Neutrophil (primary cell): ENCODE results near the gene PCP4L1.

ENCODE experiments used
- H3K27ac ChIP-seq: fragments of 200-600 bp; sonication (generic); 2 replicates; pipeline ENCODE4 v1.5.1; 2016; ENCODE audit warnings: mild to moderate bottlenecking, moderate library complexity
- H3K27me3 ChIP-seq: fragments of 200-600 bp; sonication (generic); 2 replicates; pipeline ENCODE4 v1.6.0; 2016; ENCODE audit warnings: mild to moderate bottlenecking
- H3K36me3 ChIP-seq: fragments of 200-600 bp; sonication (generic); 2 replicates; pipeline ENCODE4 v1.5.1; 2017
- H3K4me1 ChIP-seq, 2 experiments: fragments of 200-600 bp in 1 of 2; sonication (generic) in 1 of 2; 1 replicate in 1 of 2; 2 replicates in 1 of 2; pipeline versions ENCODE4 v1.5.1 to v1.6.1; 2013 to 2016; ENCODE audit warnings: low read depth in 1 of 2, low read length in 1 of 2, mild to moderate bottlenecking in 1 of 2, moderate library complexity in 1 of 2; ENCODE audit not compliant: control insufficient read depth in 1 of 2, insufficient read depth in 1 of 2
- H3K4me3 ChIP-seq, 2 experiments: fragments of 200-600 bp in 1 of 2; sonication (generic) in 1 of 2; 1 replicate in 1 of 2; 2 replicates in 1 of 2; pipeline ENCODE4 v1.5.1; 2013 to 2016; ENCODE audit warnings: low read depth in 1 of 2, low read length in 1 of 2, mild to moderate bottlenecking in 1 of 2, moderate library complexity in 1 of 2
- H3K9me3 ChIP-seq: fragments of 200-600 bp; sonication (generic); 2 replicates; pipeline ENCODE4 v1.5.1; 2016
- CTCF ChIP-seq: fragments of 200-600 bp; sonication (generic); IDR thresholded peaks from 2 replicates; pipeline ENCODE4 v1.5.1; 2016; ENCODE audit warnings: antibody characterized with exemption

Gene PCP4L1

GRCh38 chr1:161300478-161300877 lies 41.9 kb downstream of the PCP4L1 start:
- H3K27me3 ChIP-seq, result no peaks in the 10 kb centered on the region
- H3K4me1 ChIP-seq, result peaks cover 42 to 51% of the 10 kb centered on the region in 2 experiments
- H3K36me3 ChIP-seq, result no peaks in the 10 kb centered on the region
- H3K27ac ChIP-seq, result no peak overlapping the region
- TF ChIP-seq CTCF, result no peak
- H3K4me3 ChIP-seq, result no peak overlapping the region
- no peaks in the 10 kb centered on the region for H3K9me3 ChIP-seq

- Histone ChIP-seq H3K4me3 (peak overlapping the region; percentile 62 to 78), H3K4me1 (peaks cover 51 to 58% of the 10 kb centered on the region in 2 experiments), H3K27me3 (no peaks in the 10 kb centered on the region), H3K9me3 (no peaks in the 10 kb centered on the region), H3K27ac (peak overlapping the region; percentile 99), H3K36me3 (no peaks in the 10 kb centered on the region)
- no peak for TF ChIP-seq CTCF
Observed at GRCh38 chr1:161304927-161305866, 46.7 kb downstream of the PCP4L1 start.

- peak; percentile 68 for TF ChIP-seq CTCF
- Histone ChIP-seq H3K9me3 (no peaks in the 10 kb centered on the region), H3K4me3 (peak overlapping the region; percentile 62 to 78), H3K27me3 (no peaks in the 10 kb centered on the region), H3K36me3 (no peaks in the 10 kb centered on the region), H3K4me1 (peaks cover 51 to 58% of the 10 kb centered on the region in 2 experiments), H3K27ac (peak overlapping the region; percentile 99)
Observed at GRCh38 chr1:161305867-161306519, 47.4 kb downstream of the PCP4L1 start.

GRCh38 chr1:161307230-161307768 lies 48.8 kb downstream of the PCP4L1 start:
- Histone ChIP-seq H3K27me3 (no peaks in the 10 kb centered on the region), H3K4me1 (peaks cover 48 to 56% of the 10 kb centered on the region in 2 experiments), H3K9me3 (no peaks in the 10 kb centered on the region), H3K36me3 (no peaks in the 10 kb centered on the region), H3K27ac (peak overlapping the region; percentile 99), H3K4me3 (peak overlapping the region; percentile 16 to 78)
- TF ChIP-seq CTCF, result no peak

DNA sequence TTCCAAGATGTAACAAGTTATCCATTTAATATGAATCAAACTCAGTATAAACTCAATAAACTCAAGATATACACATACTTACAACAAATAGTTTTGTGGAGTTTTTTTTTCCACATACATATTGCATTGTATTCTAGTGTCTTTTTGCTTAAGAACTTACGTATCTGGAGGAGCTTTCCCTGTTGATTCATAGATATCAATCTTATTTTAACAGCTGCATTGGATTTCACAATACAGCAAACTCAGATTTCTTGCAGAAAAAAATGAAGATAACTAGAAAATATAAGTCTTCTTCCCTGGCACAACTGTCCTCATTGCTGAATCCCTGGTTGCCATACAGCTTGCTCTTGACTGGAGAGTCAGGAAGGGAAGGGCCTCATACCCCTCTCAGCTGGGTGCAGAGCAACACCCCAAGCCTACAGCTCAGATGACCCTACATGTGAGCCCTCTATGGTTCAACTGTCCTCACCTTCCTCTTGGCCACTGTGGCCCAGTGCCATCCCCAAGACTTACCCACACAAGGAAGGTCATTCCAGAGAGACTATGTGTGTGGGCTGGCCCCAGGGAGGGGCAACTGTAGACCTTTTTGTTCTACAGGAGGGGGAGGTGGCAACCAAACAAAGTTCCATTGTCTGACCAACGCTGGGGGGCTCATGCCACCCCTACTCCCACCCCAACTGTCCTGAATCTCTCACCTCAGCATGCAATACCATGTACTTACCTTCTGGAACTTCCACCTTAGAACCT lies 49.5 kb downstream of the PCP4L1 start:
- Histone ChIP-seq H3K36me3 (no peaks in the 10 kb centered on the region), H3K27me3 (no peaks in the 10 kb centered on the region), H3K4me3 (no peak overlapping the region), H3K27ac (peak overlapping the region; percentile 99), H3K4me1 (peaks cover 43 to 49% of the 10 kb centered on the region in 2 experiments), H3K9me3 (no peaks in the 10 kb centered on the region)
- no peak for TF ChIP-seq CTCF
